ENCODE data around the gene ATP1B1. TPM values are rescaled to one million over a fixed set of nuclear protein-coding genes. Genes with fewer than 3 reads are reported as not detected.

Gene ATP1B1
- total RNA-seq, 1 experiment from 2014 or later, result 20.2 TPM

- Histone ChIP-seq H3K27me3 (replicated peaks; ENCODE audit: insufficient read depth, low read depth, low read length, poor library complexity) (no peaks in the 10 kb centered on the region), H3K4me3 (ENCODE audit: low read depth, low read length, poor library complexity, severe bottlenecking) (no peak overlapping the region), H3K36me3 (ENCODE audit: insufficient read depth, low read length, poor library complexity, severe bottlenecking) (no peaks in the 10 kb centered on the region), H3K4me1 (ENCODE audit: insufficient read depth, low read length, poor library complexity, severe bottlenecking) (no peaks in the 10 kb centered on the region), H3K9me3 (ENCODE audit: low read depth, low read length, poor library complexity, severe bottlenecking) (no peaks in the 10 kb centered on the region), H3K27ac (ENCODE audit: low read depth, low read length, poor library complexity, severe bottlenecking) (no peak overlapping the region)
- TF ChIP-seq EZH2 (IDR thresholded peaks at IDR 0.05; ENCODE audit: borderline replicate concordance, low read depth, low read length, poor library complexity, severe bottlenecking) (no peak), CTCF (conservative IDR thresholded peaks at IDR 0.05; ENCODE audit: low read depth, low read length) (no peak)
- no peak for DNase-seq (ENCODE audit: low spot score)
- intact Hi-C loops (cut with micrococcal nuclease; ENCODE audit: unreplicated experiment), result no loop called here
- ChIA-PET POLR2A (ENCODE audit: low non-redundant PET) (no interaction called here), CTCF (no interaction called here)
- no TSS peak for BruUV-seq (replicated peaks)
Observed at GRCh38 chr1:169150641-169151337, 44.3 kb downstream of the ATP1B1 start.

GRCh38 chr1:169151338-169151837, 44.9 kb downstream of the ATP1B1 start:
- no peak for DNase-seq (ENCODE audit: low spot score)
- H3K4me1 ChIP-seq (ENCODE audit: insufficient read depth, low read length, poor library complexity, severe bottlenecking), result no peaks in the 10 kb centered on the region
- TF ChIP-seq EZH2 (IDR thresholded peaks at IDR 0.05; ENCODE audit: borderline replicate concordance, low read depth, low read length, poor library complexity, severe bottlenecking) (no peak), CTCF (conservative IDR thresholded peaks at IDR 0.05; ENCODE audit: low read depth, low read length) (no peak)
- H3K4me3 ChIP-seq (ENCODE audit: low read depth, low read length, poor library complexity, severe bottlenecking), result no peak overlapping the region
- no peaks in the 10 kb centered on the region for H3K36me3 ChIP-seq (ENCODE audit: insufficient read depth, low read length, poor library complexity, severe bottlenecking)
- H3K27ac ChIP-seq (ENCODE audit: low read depth, low read length, poor library complexity, severe bottlenecking), result no peak overlapping the region
- ChIA-PET CTCF (no interaction called here), POLR2A (ENCODE audit: low non-redundant PET) (no interaction called here)
- H3K9me3 ChIP-seq (ENCODE audit: low read depth, low read length, poor library complexity, severe bottlenecking), result no peaks in the 10 kb centered on the region
- H3K27me3 ChIP-seq (replicated peaks; ENCODE audit: insufficient read depth, low read depth, low read length, poor library complexity), result no peaks in the 10 kb centered on the region
- BruUV-seq (replicated peaks), result no TSS peak
- intact Hi-C loops (cut with micrococcal nuclease; ENCODE audit: unreplicated experiment), result no loop called here

GRCh38 chr1:169155675-169156074, 49.2 kb downstream of the ATP1B1 start:
- Histone ChIP-seq H3K9me3 (ENCODE audit: low read depth, low read length, poor library complexity, severe bottlenecking) (no peaks in the 10 kb centered on the region), H3K27me3 (replicated peaks; ENCODE audit: insufficient read depth, low read depth, low read length, poor library complexity) (no peaks in the 10 kb centered on the region), H3K36me3 (ENCODE audit: insufficient read depth, low read length, poor library complexity, severe bottlenecking) (no peaks in the 10 kb centered on the region), H3K27ac (ENCODE audit: low read depth, low read length, poor library complexity, severe bottlenecking) (no peak overlapping the region), H3K4me1 (ENCODE audit: insufficient read depth, low read length, poor library complexity, severe bottlenecking) (no peaks in the 10 kb centered on the region), H3K4me3 (ENCODE audit: low read depth, low read length, poor library complexity, severe bottlenecking) (no peak overlapping the region)
- intact Hi-C loops (cut with micrococcal nuclease; ENCODE audit: unreplicated experiment), result no loop called here
- DNase-seq (ENCODE audit: low spot score), result no peak
- TF ChIP-seq EZH2 (IDR thresholded peaks at IDR 0.05; ENCODE audit: borderline replicate concordance, low read depth, low read length, poor library complexity, severe bottlenecking), result no peak
- no peak for TF ChIP-seq CTCF (conservative IDR thresholded peaks at IDR 0.05; ENCODE audit: low read depth, low read length)
- POLR2A ChIA-PET (ENCODE audit: low non-redundant PET), result no interaction called here
- CTCF ChIA-PET, result interaction anchor here (0.7 kb wide), 1 partner anchor 281 kb away, joined by 4 read pairs; no protein-coding TSS in a partner anchor
- BruUV-seq (replicated peaks), result no TSS peak

Data from A673 (cell line).